IMR-90 (cell line): ENCODE data around the gene NKX6-2. TPM values are rescaled to one million over a fixed set of nuclear protein-coding genes. Genes with fewer than 3 reads are reported as not detected.
"Not testable (repeated sequence)": the region's sequence is repeated elsewhere in the genome, so short reads cannot be mapped to it uniquely, and the experiment has no call there.

Source experiments
- ATAC-seq: fragments of 200-7000 bp; cut with Tn5 transposase; 2 replicates; pipeline ENCODE4 v1.9.1; 2020; ENCODE audit warnings: low read depth, mild to moderate bottlenecking, moderate library complexity
- BruUV-seq: library from RNA; stranded (reverse); fragments of 400-500 nt; replicated peaks from 2 replicates; lab custom pipeline; 2021; lab: Mats Ljungman, UMichigan
- CTCF ChIA-PET: fragments of 300-600 bp; formaldehyde crosslinking; extraction: SDS; loops from one replicate; lab custom pipeline; 2021; ENCODE audit warnings: antibody characterized with exemption; lab: Yijun Ruan, JAX
- POLR2A ChIA-PET: fragments of 300-600 bp; sonication (Branson Sonifier 250); formaldehyde crosslinking; loops from one replicate; lab custom pipeline; 2022; ENCODE audit warnings: antibody characterized with exemption; ENCODE audit not compliant: unreplicated experiment; lab: Charles Lee
- DNase-seq: peaks from one replicate; pipeline ENCODE4 v3.0.0; 2013
- H2AFZ ChIP-seq: replicated peaks from 2 replicates; pipeline ENCODE3; 2013; ENCODE audit warnings: low read length, mild to moderate bottlenecking; ENCODE audit not compliant: poor library complexity
- H2AK5ac ChIP-seq: 2 replicates; pipeline ENCODE4 v1.6.1; 2013; ENCODE audit warnings: low read depth, low read length, inconsistent platforms
- H2AK9ac ChIP-seq: replicated peaks from 2 replicates; pipeline ENCODE3; 2013; ENCODE audit warnings: mild to moderate bottlenecking, low read depth, low read length, moderate library complexity; ENCODE audit not compliant: poor library complexity
- H2BK120ac ChIP-seq: 2 replicates; pipeline ENCODE4 v1.6.1; 2013; ENCODE audit warnings: low read depth, low read length, inconsistent platforms
- H2BK15ac ChIP-seq: 3 replicates; pipeline ENCODE4 v1.6.1; 2013; ENCODE audit warnings: low read depth, low read length, inconsistent platforms
- H2BK20ac ChIP-seq: 2 replicates; pipeline ENCODE4 v1.6.1; 2013; ENCODE audit warnings: low read depth, mild to moderate bottlenecking, inconsistent platforms, low read length, moderate library complexity
- H2BK5ac ChIP-seq: 2 replicates; pipeline ENCODE4 v1.6.1; 2013; ENCODE audit warnings: mild to moderate bottlenecking, low read depth, low read length, inconsistent platforms; ENCODE audit not compliant: poor library complexity, severe bottlenecking
- H3K14ac ChIP-seq: replicated peaks from 2 replicates; pipeline ENCODE4 v1.6.1; 2013; ENCODE audit warnings: low read depth, low read length, inconsistent platforms
- H3K18ac ChIP-seq: 2 replicates; pipeline ENCODE4 v1.6.1; 2013; ENCODE audit warnings: low read depth, low read length, control low read depth
- H3K23ac ChIP-seq: 2 replicates; pipeline ENCODE4 v1.6.1; 2013; ENCODE audit warnings: low read depth, low read length, inconsistent platforms
- H3K27ac ChIP-seq: 2 replicates; pipeline ENCODE4 v1.5.1; 2013; ENCODE audit warnings: mild to moderate bottlenecking, control low read depth, low read length; ENCODE audit not compliant: insufficient read depth
- H3K27me3 ChIP-seq: 2 replicates; pipeline ENCODE4 v1.6.1; 2013; ENCODE audit warnings: low read length; ENCODE audit not compliant: control insufficient read depth, insufficient read depth
- H3K36me3 ChIP-seq: 2 replicates; pipeline ENCODE4 v1.6.1; 2013; ENCODE audit warnings: low read length, mixed read lengths; ENCODE audit not compliant: control insufficient read depth, insufficient read depth
- H3K4ac ChIP-seq: 2 replicates; pipeline ENCODE4 v1.6.1; 2013; ENCODE audit warnings: low read depth, low read length, inconsistent platforms
- H3K4me1 ChIP-seq: 2 replicates; pipeline ENCODE4 v1.6.1; 2013; ENCODE audit warnings: low read length, mixed read lengths; ENCODE audit not compliant: control insufficient read depth, insufficient read depth
- H3K4me2 ChIP-seq: 2 replicates; pipeline ENCODE4 v1.6.1; 2013; ENCODE audit warnings: low read depth, mild to moderate bottlenecking, control low read depth, low read length, moderate library complexity
- H3K4me3 ChIP-seq: 2 replicates; pipeline ENCODE4 v1.5.1; 2013; ENCODE audit warnings: low read depth, mild to moderate bottlenecking, control low read depth, low read length, moderate library complexity; ENCODE audit not compliant: insufficient read depth
- H3K56ac ChIP-seq: 2 replicates; pipeline ENCODE4 v1.6.1; 2013; ENCODE audit warnings: low read length, inconsistent platforms; ENCODE audit not compliant: insufficient read depth; ENCODE audit errors: extremely low read depth
- H3K79me1 ChIP-seq, 2 experiments: 2 replicates each; pipeline ENCODE4 v1.6.1; 2013; ENCODE audit warnings: low read length in 2 of 2, inconsistent platforms in 1 of 2, low read depth in 1 of 2
- H3K9ac ChIP-seq: 2 replicates; pipeline ENCODE4 v1.6.1; 2013; ENCODE audit warnings: low read depth, low read length, control low read depth
- H3K9me1 ChIP-seq: 2 replicates; pipeline ENCODE4 v1.6.1; 2013; ENCODE audit warnings: low read length, inconsistent platforms; ENCODE audit not compliant: insufficient read depth
- H3K9me3 ChIP-seq: 2 replicates; pipeline ENCODE4 v1.6.1; 2013; ENCODE audit warnings: low read length; ENCODE audit not compliant: control insufficient read depth, insufficient read depth
- H4K20me1 ChIP-seq: 2 replicates; pipeline ENCODE4 v1.6.1; 2013; ENCODE audit warnings: low read length, inconsistent platforms; ENCODE audit not compliant: insufficient read depth
- H4K5ac ChIP-seq: 2 replicates; pipeline ENCODE4 v1.6.1; 2013; ENCODE audit warnings: mild to moderate bottlenecking, low read depth, low read length, control low read depth
- H4K8ac ChIP-seq, 2 experiments: 2 replicates each; pipeline ENCODE4 v1.6.1; 2013; ENCODE audit warnings: low read depth in 2 of 2, low read length in 2 of 2, control low read depth in 1 of 2, inconsistent platforms in 1 of 2
- H4K91ac ChIP-seq: 2 replicates; pipeline ENCODE4 v1.6.1; 2013; ENCODE audit warnings: low read depth, low read length, inconsistent platforms; ENCODE audit not compliant: insufficient read depth
- WGBS, 2 experiments: methylation state at CpG; one replicate each; pipeline versions ENCODE4 v1.1.5 to v1.1.7; 2013; ENCODE audit warnings: missing lambda C conversion rate in 2 of 2; ENCODE audit not compliant: insufficient read length in 1 of 2; ENCODE audit errors: extremely low coverage in 2 of 2; 5-methylcytosine and 5-hydroxymethylcytosine counted together
- dilution Hi-C: fragments of 300-500 bp; cut with HindIII; formaldehyde crosslinking; loops from one replicate; pipeline ENCODE4 v1.14.3; 2018; ENCODE audit warnings: low sequenced_read_pairs; ENCODE audit not compliant: unreplicated experiment
- in situ Hi-C: fragments of 300-500 bp; cut with MboI; formaldehyde crosslinking; loops from 3 replicates; pipeline ENCODE4 v1.14.3; 2019; ENCODE audit warnings: low sequenced_read_pairs, inconsistent platforms, mixed read lengths
- intact Hi-C: fragments of 100-400 bp; cut with micrococcal nuclease; formaldehyde crosslinking; loops from 2 replicates; pipeline ENCODE4 v1.10.0; 2022
- polyA plus RNA-seq, 3 experiments: library from polyadenylated mRNA; depleted of rRNA; stranded (reverse); fragments of >200 nt; gene quantifications; 2 replicates each; pipeline ENCODE4 v1.2.3, GENCODE V29; 2012; ENCODE audit warnings: low replicate concordance in 1 of 3
- total RNA-seq: library from RNA; depleted of rRNA; stranded (reverse); fragments of >200 nt; gene quantifications from 2 replicates; pipeline ENCODE4 v1.2.3, GENCODE V29; 2012

Gene NKX6-2
- total and polyA plus RNA-seq, 2 of the 4 experiments (the other 2 are of a cell fraction) = not detected

DNA sequence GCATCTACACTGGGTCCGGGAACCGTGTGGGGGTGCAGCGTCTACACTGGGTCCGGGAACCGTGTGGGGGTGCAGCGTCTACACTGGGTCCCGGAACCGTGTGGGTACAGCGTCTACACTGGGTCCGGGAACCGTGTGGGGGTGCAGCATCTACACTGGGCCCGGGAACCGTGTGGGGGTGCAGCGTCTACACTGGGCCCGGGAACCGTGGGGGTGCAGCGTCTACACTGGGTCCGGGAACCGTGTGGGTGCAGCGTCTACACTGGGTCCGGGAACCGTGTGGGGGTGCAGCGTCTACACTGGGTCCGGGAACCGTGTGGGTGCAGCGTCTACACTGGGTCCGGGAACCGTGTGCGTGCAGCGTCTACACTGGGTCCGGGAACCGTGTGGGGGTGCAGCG is 6.2 kb upstream of the NKX6-2 start:
- H3K4me3 ChIP-seq, H3K4ac ChIP-seq, H4K91ac ChIP-seq, H3K9me3 ChIP-seq, H2AK5ac ChIP-seq, ATAC-seq, H2BK20ac ChIP-seq, H3K36me3 ChIP-seq, dilution Hi-C loops, in situ Hi-C loops, H2BK5ac ChIP-seq, H3K27ac ChIP-seq, intact Hi-C loops, H2AK9ac ChIP-seq, H3K79me1 ChIP-seq, H4K5ac ChIP-seq, CTCF ChIA-PET, H3K4me1 ChIP-seq, H3K4me2 ChIP-seq, H3K14ac ChIP-seq, H3K9ac ChIP-seq, H3K23ac ChIP-seq, BruUV-seq, POLR2A ChIA-PET, H3K9me1 ChIP-seq, H4K8ac ChIP-seq, H2AFZ ChIP-seq, H2BK15ac ChIP-seq, H4K20me1 ChIP-seq, H3K56ac ChIP-seq, H3K18ac ChIP-seq, H2BK120ac ChIP-seq, DNase-seq: not testable (repeated sequence)
- H3K27me3 ChIP-seq = peaks cover 49% of the 10 kb centered on the region
- 85% methylated on average over 8 of the region's 33 CpGs; no CpG with 5 or more reads in 1 of the 2 experiments for WGBS, 2 experiments
